Measurements from ENCODE around the gene TGFBR1. TPM values are rescaled to one million over a fixed set of nuclear protein-coding genes. Genes with fewer than 3 reads are reported as not detected.

Gene TGFBR1
- total and polyA plus RNA-seq, 7 donors, result 5.3 to 25.7 (median 18.3) TPM

- Histone ChIP-seq H3K27ac (no peak overlapping the region), H3K9me3 (no peaks in the 10 kb centered on the region), H3K4me1 (peaks cover 55% of the 10 kb centered on the region), H3K27me3 (ENCODE audit: insufficient read depth in 3 of 3, low read length in 2 of 3) (no peaks in the 10 kb centered on the region), H3K4me3 (peak overlapping the region; percentile 19), H3K36me3 (ENCODE audit: insufficient read depth in 1 of 2, low read depth in 1 of 2) (no peaks in the 10 kb centered on the region)
- ATAC-seq, result no peak
- DNase-seq, result no peak
- TF ChIP-seq CTCF (IDR thresholded peaks at IDR 0.05), result no peak
- intact Hi-C loops (cut with DNase I), result no loop called here
- WGBS, 3 donors, result 14 to 26% (median 23%) methylated on average over 3 of the region's 3 CpGs
These were observed 2.5 kb downstream of the TGFBR1 start for GRCh38 chr9:99107421-99107820.

GRCh38 chr9:99108131-99108530, 3.2 kb downstream of the TGFBR1 start:
- no peak for TF ChIP-seq CTCF (IDR thresholded peaks at IDR 0.05)
- ATAC-seq (no peak), DNase-seq (no peak)
- Histone ChIP-seq H3K9me3 (no peaks in the 10 kb centered on the region), H3K27ac (no peak overlapping the region), H3K4me1 (peaks cover 62% of the 10 kb centered on the region), H3K36me3 (ENCODE audit: insufficient read depth in 1 of 2, low read depth in 1 of 2) (no peaks in the 10 kb centered on the region), H3K27me3 (ENCODE audit: insufficient read depth in 3 of 3, low read length in 2 of 3) (no peaks in the 10 kb centered on the region), H3K4me3 (no peak overlapping the region)
- 92 to 97% (median 95%) methylated on average over 2 of the region's 2 CpGs for WGBS, 3 donors
- intact Hi-C loops (cut with DNase I), result no loop called here

GRCh38 chr9:99109522-99109921, 4.6 kb downstream of the TGFBR1 start:
- no peak for ATAC-seq

GRCh38 chr9:99112750-99113413, 8.0 kb downstream of the TGFBR1 start:
- Histone ChIP-seq H3K36me3 (ENCODE audit: insufficient read depth in 1 of 2, low read depth in 1 of 2) (no peaks in the 10 kb centered on the region), H3K27ac (peak overlapping the region; percentile 27), H3K27me3 (ENCODE audit: insufficient read depth in 3 of 3, low read length in 2 of 3) (no peaks in the 10 kb centered on the region), H3K9me3 (no peaks in the 10 kb centered on the region), H3K4me1 (peaks cover 83% of the 10 kb centered on the region), H3K4me3 (no peak overlapping the region)
- ATAC-seq, result no peak
- intact Hi-C loops (cut with DNase I), result no loop called here
- DNase-seq, result no peak
- WGBS, 3 donors, result 64 to 77% (median 70%) methylated on average over 6 of the region's 6 CpGs
- no peak for TF ChIP-seq CTCF (IDR thresholded peaks at IDR 0.05)

More at GRCh38 chr9:99109522-99109921, 4.6 kb downstream of the TGFBR1 start:
- intact Hi-C loops (cut with DNase I), result no loop called here
- TF ChIP-seq CTCF (IDR thresholded peaks at IDR 0.05), result no peak
- Histone ChIP-seq H3K9me3 (no peaks in the 10 kb centered on the region), H3K4me1 (peaks cover 76% of the 10 kb centered on the region), H3K4me3 (no peak overlapping the region), H3K36me3 (ENCODE audit: insufficient read depth in 1 of 2, low read depth in 1 of 2) (no peaks in the 10 kb centered on the region), H3K27me3 (ENCODE audit: insufficient read depth in 3 of 3, low read length in 2 of 3) (no peaks in the 10 kb centered on the region), H3K27ac (peak overlapping the region; percentile 50)
- no peak for DNase-seq
- 74 to 83% (median 75%) methylated on average over 3 of the region's 3 CpGs for WGBS, 3 donors
